HEK293 (cell line): Measurements from ENCODE around the gene MRPL39.

Experiments used
- BCL11B ChIP-seq: fragments of 450-650 bp; formaldehyde crosslinking; IDR thresholded peaks from 2 replicates; pipeline ENCODE4 v1.5.1; 2016; ENCODE audit warnings: low read depth, missing biosample characterization, missing genetic modification characterization
- YY1 ChIP-seq: fragments of 450-650 bp; formaldehyde crosslinking; IDR thresholded peaks from 2 replicates; pipeline ENCODE4 v1.5.1; 2018; ENCODE audit warnings: missing biosample characterization, missing genetic modification characterization
- ZIC2 ChIP-seq: fragments of 450-650 bp; formaldehyde crosslinking; IDR thresholded peaks from 2 replicates; pipeline ENCODE4 v1.5.1; 2016; ENCODE audit warnings: missing biosample characterization, missing genetic modification characterization
- ZNF138 ChIP-seq: fragments of 450-650 bp; formaldehyde crosslinking; IDR thresholded peaks from 2 replicates; pipeline ENCODE4 v1.5.1; 2016; ENCODE audit warnings: missing biosample characterization, missing genetic modification characterization, borderline replicate concordance
- ZNF239 ChIP-seq: fragments of 450-650 bp; formaldehyde crosslinking; IDR thresholded peaks from 2 replicates; pipeline ENCODE4 v1.5.1; 2016; ENCODE audit warnings: missing biosample characterization, missing genetic modification characterization
- ZNF433 ChIP-seq: fragments of 450-650 bp; formaldehyde crosslinking; IDR thresholded peaks from 2 replicates; pipeline ENCODE4 v1.5.1; 2016; ENCODE audit warnings: missing biosample characterization, missing genetic modification characterization, low read depth
- TF ChIP-seq, protein P1 (sequence below): fragments of 450-650 bp; formaldehyde crosslinking; IDR thresholded peaks from 2 replicates; pipeline ENCODE4 v1.5.1; 2016; ENCODE audit warnings: missing biosample characterization, missing genetic modification characterization

DNA sequence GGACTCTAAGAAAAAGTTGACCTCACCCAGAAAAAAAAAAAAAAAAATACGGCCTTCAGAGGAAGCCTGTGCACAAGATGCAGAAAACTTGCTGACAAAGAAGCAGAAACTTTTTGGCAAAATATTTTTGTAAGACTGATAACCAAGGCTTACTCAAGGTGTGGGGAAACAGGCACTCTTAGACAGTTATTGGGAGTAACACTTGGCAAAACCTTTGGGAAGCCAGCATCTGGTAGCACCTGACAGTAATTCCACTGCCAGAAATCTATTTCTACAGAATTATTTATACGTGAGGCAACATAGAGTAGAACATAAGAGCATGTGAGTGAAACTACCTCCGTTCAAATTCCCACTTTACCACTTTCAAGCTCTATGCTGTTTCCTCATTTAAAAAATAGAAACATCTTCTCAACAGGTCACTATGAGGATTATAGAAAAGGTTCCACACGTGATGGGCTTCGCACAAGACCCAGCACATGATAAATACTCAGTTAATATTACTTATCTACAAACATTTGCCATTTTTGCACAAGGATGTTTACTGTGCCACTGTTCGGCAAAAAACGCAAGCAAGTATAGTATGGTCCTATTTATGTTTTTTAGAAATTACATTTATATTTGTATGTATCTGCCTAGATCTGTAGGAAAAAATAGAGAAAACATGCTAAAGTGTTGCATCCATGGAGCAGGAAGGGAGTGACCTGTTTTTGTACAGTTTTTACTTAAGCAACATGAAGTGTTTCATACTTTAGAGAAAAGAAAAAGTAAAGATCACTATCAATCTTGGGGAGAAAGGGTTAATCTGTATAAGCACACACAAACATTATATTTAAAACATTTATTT is 22.2 kb downstream of the MRPL39 start:
- TF ChIP-seq, protein P1, sequence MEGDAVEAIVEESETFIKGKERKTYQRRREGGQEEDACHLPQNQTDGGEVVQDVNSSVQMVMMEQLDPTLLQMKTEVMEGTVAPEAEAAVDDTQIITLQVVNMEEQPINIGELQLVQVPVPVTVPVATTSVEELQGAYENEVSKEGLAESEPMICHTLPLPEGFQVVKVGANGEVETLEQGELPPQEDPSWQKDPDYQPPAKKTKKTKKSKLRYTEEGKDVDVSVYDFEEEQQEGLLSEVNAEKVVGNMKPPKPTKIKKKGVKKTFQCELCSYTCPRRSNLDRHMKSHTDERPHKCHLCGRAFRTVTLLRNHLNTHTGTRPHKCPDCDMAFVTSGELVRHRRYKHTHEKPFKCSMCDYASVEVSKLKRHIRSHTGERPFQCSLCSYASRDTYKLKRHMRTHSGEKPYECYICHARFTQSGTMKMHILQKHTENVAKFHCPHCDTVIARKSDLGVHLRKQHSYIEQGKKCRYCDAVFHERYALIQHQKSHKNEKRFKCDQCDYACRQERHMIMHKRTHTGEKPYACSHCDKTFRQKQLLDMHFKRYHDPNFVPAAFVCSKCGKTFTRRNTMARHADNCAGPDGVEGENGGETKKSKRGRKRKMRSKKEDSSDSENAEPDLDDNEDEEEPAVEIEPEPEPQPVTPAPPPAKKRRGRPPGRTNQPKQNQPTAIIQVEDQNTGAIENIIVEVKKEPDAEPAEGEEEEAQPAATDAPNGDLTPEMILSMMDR (tag by site-specific recombination): no peak
- TF ChIP-seq YY1 (no peak), ZIC2 (no peak), ZNF239 (tag by site-specific recombination) (no peak), ZNF433 (no peak), BCL11B (tag by site-specific recombination) (no peak), ZNF138 (tag by site-specific recombination) (no peak)
